ENCODE results near the gene TRAF7.

TRAF7 gene

DNA sequence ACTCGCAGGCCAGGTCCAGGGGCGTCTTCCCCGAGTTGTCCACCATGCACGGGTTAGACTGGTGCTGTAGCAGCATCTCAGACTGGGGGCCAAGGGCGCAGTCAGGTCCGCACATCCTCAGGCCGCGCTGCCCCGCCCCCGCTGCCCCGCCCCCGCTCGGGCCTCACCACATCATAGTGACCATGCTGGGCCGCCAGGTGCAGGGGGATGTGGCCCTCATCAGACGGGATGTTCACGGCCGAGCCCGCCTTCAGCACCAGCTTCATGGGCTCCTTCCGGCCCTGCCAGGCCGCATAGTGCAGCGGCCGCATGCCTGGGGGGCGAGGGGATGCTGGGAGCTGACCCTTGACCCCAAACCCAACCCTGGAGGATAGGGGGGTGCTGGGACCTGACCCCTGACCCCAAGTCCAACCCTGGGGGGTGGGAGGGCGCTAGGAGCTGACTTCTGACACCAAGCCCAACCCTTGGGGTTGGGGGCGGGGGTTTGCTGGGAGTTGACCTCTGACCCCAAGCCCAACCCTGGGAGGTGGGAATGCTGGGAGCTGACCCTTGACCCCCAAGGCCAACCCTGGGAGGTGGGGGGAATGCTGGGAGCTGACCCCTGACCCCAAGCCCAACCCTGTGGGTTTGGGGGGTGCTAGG, 33.8 kb downstream of the TRAF7 start:
- H3K79me2 ChIP-seq (ENCODE audit: insufficient read depth, low read length): no peaks in the 10 kb centered on the region
- no peak overlapping the region for H3K4me3 ChIP-seq (ENCODE audit: low read length, poor library complexity, severe bottlenecking)
- H4K20me1 ChIP-seq (ENCODE audit: insufficient read depth, low read length, poor library complexity, severe bottlenecking): no peaks in the 10 kb centered on the region
- no peaks in the 10 kb centered on the region for H3K4me1 ChIP-seq (ENCODE audit: insufficient read depth, low read length, poor library complexity, severe bottlenecking)
- H3K4me2 ChIP-seq (ENCODE audit: low read depth, low read length, poor library complexity, severe bottlenecking): no peak overlapping the region
- H3K27me3 ChIP-seq (ENCODE audit: insufficient read depth, low read length, poor library complexity, severe bottlenecking): no peaks in the 10 kb centered on the region
- no peaks in the 10 kb centered on the region for H3F3A ChIP-seq (ENCODE audit: low read depth)
- H3K9ac ChIP-seq (ENCODE audit: low read depth, low read length, poor library complexity, severe bottlenecking): no peak overlapping the region
- TF ChIP-seq CTCF (conservative IDR thresholded peaks at IDR 0.05; ENCODE audit: low read length) (no peak), EZH2phosphoT487 (IDR thresholded peaks at IDR 0.05; ENCODE audit: borderline replicate concordance) (no peak)
- H3K36me3 ChIP-seq (ENCODE audit: insufficient read depth, low read length): no peaks in the 10 kb centered on the region
- H3K9me2 ChIP-seq (replicated peaks; ENCODE audit: low read depth, low read length): no peaks in the 10 kb centered on the region
- H3K9me3 ChIP-seq (ENCODE audit: insufficient read depth, low read depth, low read length): no peaks in the 10 kb centered on the region
- no peak overlapping the region for H2AFZ ChIP-seq (ENCODE audit: low read length)

DNA sequence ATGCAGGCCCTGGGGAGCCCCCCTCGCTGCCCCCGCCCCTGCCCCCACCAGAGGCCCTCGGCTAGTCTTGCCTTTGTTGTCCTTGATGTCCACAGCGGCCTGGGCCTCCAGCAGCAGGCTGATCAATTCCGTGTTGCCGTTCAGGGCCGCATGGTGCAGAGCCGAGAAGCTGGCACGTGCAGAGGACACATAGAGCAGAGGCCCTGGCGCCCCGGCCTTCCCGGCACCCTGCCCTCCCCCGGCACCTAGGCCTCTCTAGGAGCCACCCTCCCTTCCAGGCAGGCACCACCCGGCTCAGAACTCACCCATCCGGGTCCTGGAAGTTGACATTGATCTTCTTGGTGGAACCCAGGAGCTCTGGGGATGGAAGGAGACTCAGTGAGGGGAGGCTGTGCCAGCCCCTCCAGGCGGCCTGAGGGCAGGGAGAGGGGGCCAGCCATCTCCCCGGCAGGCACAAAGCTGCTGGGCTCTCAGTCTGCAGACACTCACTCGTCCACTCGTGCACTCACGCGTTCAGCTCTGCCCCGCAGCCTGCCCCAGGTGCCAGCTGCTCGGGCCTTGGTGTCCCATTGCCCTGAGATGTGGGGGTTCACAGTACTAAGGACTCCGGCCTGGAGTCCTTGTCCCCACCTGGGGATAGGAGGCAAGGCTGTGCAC, 34.5 kb downstream of the TRAF7 start:
- no peaks in the 10 kb centered on the region for H3K9me2 ChIP-seq (replicated peaks; ENCODE audit: low read depth, low read length)
- no peaks in the 10 kb centered on the region for H3F3A ChIP-seq (ENCODE audit: low read depth)
- TF ChIP-seq EZH2phosphoT487 (IDR thresholded peaks at IDR 0.05; ENCODE audit: borderline replicate concordance) (no peak), CTCF (conservative IDR thresholded peaks at IDR 0.05; ENCODE audit: low read length) (no peak)
- H3K4me1 ChIP-seq (ENCODE audit: insufficient read depth, low read length, poor library complexity, severe bottlenecking): no peaks in the 10 kb centered on the region
- H3K36me3 ChIP-seq (ENCODE audit: insufficient read depth, low read length): no peaks in the 10 kb centered on the region
- no peaks in the 10 kb centered on the region for H3K9me3 ChIP-seq (ENCODE audit: insufficient read depth, low read depth, low read length)
- no peaks in the 10 kb centered on the region for H3K27me3 ChIP-seq (ENCODE audit: insufficient read depth, low read length, poor library complexity, severe bottlenecking)
- H4K20me1 ChIP-seq (ENCODE audit: insufficient read depth, low read length, poor library complexity, severe bottlenecking): no peaks in the 10 kb centered on the region
- H3K4me3 ChIP-seq (ENCODE audit: low read length, poor library complexity, severe bottlenecking): no peak overlapping the region
- H2AFZ ChIP-seq (ENCODE audit: low read length): no peak overlapping the region
- H3K4me2 ChIP-seq (ENCODE audit: low read depth, low read length, poor library complexity, severe bottlenecking): no peak overlapping the region
- no peak overlapping the region for H3K9ac ChIP-seq (ENCODE audit: low read depth, low read length, poor library complexity, severe bottlenecking)
- no peaks in the 10 kb centered on the region for H3K79me2 ChIP-seq (ENCODE audit: insufficient read depth, low read length)

GRCh38 chr16:2190659-2191445, 35.3 kb downstream of the TRAF7 start:
- no peaks in the 10 kb centered on the region for H3K9me2 ChIP-seq (replicated peaks; ENCODE audit: low read depth, low read length)
- no peaks in the 10 kb centered on the region for H3K36me3 ChIP-seq (ENCODE audit: insufficient read depth, low read length)
- H3K4me1 ChIP-seq (ENCODE audit: insufficient read depth, low read length, poor library complexity, severe bottlenecking): no peaks in the 10 kb centered on the region
- H3F3A ChIP-seq (ENCODE audit: low read depth): no peaks in the 10 kb centered on the region
- no peaks in the 10 kb centered on the region for H4K20me1 ChIP-seq (ENCODE audit: insufficient read depth, low read length, poor library complexity, severe bottlenecking)
- no peak for TF ChIP-seq EZH2phosphoT487 (IDR thresholded peaks at IDR 0.05; ENCODE audit: borderline replicate concordance)
- no peak for TF ChIP-seq CTCF (conservative IDR thresholded peaks at IDR 0.05; ENCODE audit: low read length)
- H3K27me3 ChIP-seq (ENCODE audit: insufficient read depth, low read length, poor library complexity, severe bottlenecking): no peaks in the 10 kb centered on the region
- no peak overlapping the region for H3K4me3 ChIP-seq (ENCODE audit: low read length, poor library complexity, severe bottlenecking)
- H3K4me2 ChIP-seq (ENCODE audit: low read depth, low read length, poor library complexity, severe bottlenecking): no peak overlapping the region
- no peak overlapping the region for H3K9ac ChIP-seq (ENCODE audit: low read depth, low read length, poor library complexity, severe bottlenecking)
- H2AFZ ChIP-seq (ENCODE audit: low read length): no peak overlapping the region
- H3K79me2 ChIP-seq (ENCODE audit: insufficient read depth, low read length): no peaks in the 10 kb centered on the region
- no peaks in the 10 kb centered on the region for H3K9me3 ChIP-seq (ENCODE audit: insufficient read depth, low read depth, low read length)
